NCI-H128 (cell line): ENCODE measurements around the gene NDUFV1.
"Not testable (repeated sequence)": the region's sequence is repeated elsewhere in the genome, so short reads cannot be mapped to it uniquely, and the experiment has no call there.

Experiments
- DNase-seq: peaks from one replicate; lab custom pipeline; 2025; ENCODE audit not compliant: unreplicated experiment; lab: John Stamatoyannopoulos, UW

The NDUFV1 gene

GRCh38 chr11:67652965-67653845, 46.5 kb downstream of the NDUFV1 start:
- DNase-seq = no peak

- no peak for DNase-seq
Measured at GRCh38 chr11:67654225-67654624, 47.5 kb downstream of the NDUFV1 start.

- DNase-seq = no peak
Measured at GRCh38 chr11:67656278-67656922, 49.7 kb downstream of the NDUFV1 start.

DNA sequence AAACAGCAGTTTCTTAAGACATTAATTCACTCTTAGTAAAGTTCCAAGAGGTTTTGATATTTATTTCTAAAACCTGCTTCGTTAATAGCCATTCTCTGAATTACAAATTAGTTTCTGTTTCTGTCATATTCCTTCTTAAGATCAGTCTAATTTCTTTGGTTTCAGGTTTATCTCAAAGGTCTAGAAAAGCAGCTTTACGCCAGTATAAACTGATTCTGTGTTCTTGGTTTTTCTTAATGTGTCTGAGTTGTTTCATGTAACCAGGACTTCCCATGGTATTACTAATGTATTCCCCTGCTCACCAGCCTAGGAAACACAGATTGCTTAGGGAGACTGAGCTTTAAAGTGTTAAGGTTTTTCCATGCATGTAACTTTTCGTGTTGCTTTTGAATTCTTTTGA, 50.6 kb downstream of the NDUFV1 start:
- no peak for DNase-seq

DNA sequence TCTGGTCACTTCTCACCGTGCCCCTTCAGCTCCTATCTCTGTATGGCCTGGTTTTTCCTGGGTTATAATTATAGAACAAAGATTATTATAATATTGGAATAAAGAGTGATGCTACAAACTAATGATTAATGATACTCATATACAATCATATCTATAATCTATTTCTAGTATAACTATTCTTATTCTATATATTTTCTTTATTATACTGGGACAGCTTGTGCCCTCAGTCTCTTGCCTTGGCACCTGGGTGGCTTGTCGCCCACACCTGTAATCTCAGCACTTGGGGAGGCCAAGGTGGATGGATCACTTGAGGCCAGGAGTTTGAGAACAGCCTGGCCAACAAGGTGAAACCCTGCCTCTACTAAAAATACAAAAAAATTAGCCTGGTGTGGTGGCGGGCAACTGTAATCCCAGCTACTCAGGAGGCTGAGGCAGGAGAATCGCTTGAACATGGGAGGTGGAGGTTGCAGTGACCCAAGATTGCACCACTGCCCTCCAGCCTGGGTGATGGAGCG, 53.0 kb downstream of the NDUFV1 start:
- DNase-seq = not testable (repeated sequence)

DNA sequence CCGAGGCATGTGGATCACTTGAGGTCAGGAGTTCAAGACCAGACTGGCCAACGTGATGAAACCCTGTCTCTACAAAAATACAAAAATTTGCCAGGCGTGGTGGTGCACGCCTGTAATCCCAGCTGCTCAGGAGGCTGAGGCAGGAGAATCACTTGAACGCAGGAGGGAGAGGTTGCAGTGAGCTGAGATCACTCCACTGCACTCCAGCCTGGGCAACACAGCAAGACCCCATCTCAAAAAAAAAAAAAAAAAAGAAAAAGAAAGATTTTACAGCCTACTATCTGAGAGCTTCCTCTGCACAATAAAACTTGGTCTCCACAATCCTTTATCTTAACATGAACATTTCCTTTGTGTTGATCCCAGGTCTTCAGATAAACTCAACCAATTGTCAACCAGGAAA, 54.0 kb downstream of the NDUFV1 start:
- DNase-seq = not testable (repeated sequence)
